Neuronal stem cell (in vitro differentiated cells): ENCODE measurements around the gene B3GAT1.

Experiments
- DNase-seq: peaks from one replicate; pipeline ENCODE4 v3.0.0-alpha.2; 2013; ENCODE audit warnings: low spot score
- H2AFZ ChIP-seq: one replicate; pipeline ENCODE4 v1.6.1; 2013; ENCODE audit warnings: mild to moderate bottlenecking, low read length, inconsistent platforms
- H2AK5ac ChIP-seq: 2 replicates; pipeline ENCODE4 v1.6.1; 2013; ENCODE audit warnings: low read depth, mild to moderate bottlenecking, inconsistent platforms, low read length, moderate library complexity, mixed read lengths
- H2BK120ac ChIP-seq: 2 replicates; pipeline ENCODE4 v1.6.1; 2013; ENCODE audit warnings: low read depth, mild to moderate bottlenecking, inconsistent platforms, low read length, moderate library complexity, mixed read lengths
- H2BK12ac ChIP-seq: one replicate; pipeline ENCODE4 v1.6.1; 2013; ENCODE audit warnings: low read length, inconsistent platforms
- H2BK15ac ChIP-seq: 2 replicates; pipeline ENCODE4 v1.6.1; 2013; ENCODE audit warnings: mild to moderate bottlenecking, low read length, inconsistent platforms, mixed read lengths
- H2BK5ac ChIP-seq: one replicate; pipeline ENCODE4 v1.6.1; 2013; ENCODE audit warnings: inconsistent platforms, mild to moderate bottlenecking, low read length, moderate library complexity
- H3K14ac ChIP-seq: one replicate; pipeline ENCODE4 v1.6.1; 2013; ENCODE audit warnings: low read length, inconsistent platforms
- H3K18ac ChIP-seq: 2 replicates; pipeline ENCODE4 v1.6.1; 2013; ENCODE audit warnings: low read length, inconsistent platforms
- H3K23ac ChIP-seq: 2 replicates; pipeline ENCODE4 v1.6.1; 2013; ENCODE audit warnings: low read depth, mild to moderate bottlenecking, mixed read lengths, low read length, inconsistent platforms; ENCODE audit not compliant: poor library complexity
- H3K27ac ChIP-seq: replicated peaks from 3 replicates; pipeline ENCODE4 v1.5.1; 2013; ENCODE audit warnings: low read length, inconsistent platforms
- H3K27me3 ChIP-seq, 3 experiments: 2 replicates each; pipeline ENCODE4 v1.6.1; 2013; ENCODE audit warnings: low read length in 3 of 3, mild to moderate bottlenecking in 2 of 3, inconsistent platforms in 1 of 3, low read depth in 1 of 3, mixed read lengths in 1 of 3, moderate library complexity in 1 of 3; ENCODE audit not compliant: control insufficient read depth in 3 of 3, insufficient read depth in 3 of 3
- H3K36me3 ChIP-seq, 2 donors: replicated peaks in 1 of 2; 2 replicates each; pipeline ENCODE4 v1.6.1; 2013; ENCODE audit warnings: low read length in 2 of 2; ENCODE audit not compliant: control insufficient read depth in 2 of 2, insufficient read depth in 2 of 2
- H3K4ac ChIP-seq: 2 replicates; pipeline ENCODE4 v1.6.1; 2013; ENCODE audit warnings: inconsistent platforms, mild to moderate bottlenecking, low read length, moderate library complexity
- H3K4me1 ChIP-seq, 2 donors: 1 replicate in 1 of 2; 2 replicates in 1 of 2; pipeline ENCODE4 v1.6.1; 2013; ENCODE audit warnings: low read length in 2 of 2, low read depth in 1 of 2; ENCODE audit not compliant: control insufficient read depth in 2 of 2, insufficient read depth in 1 of 2
- H3K4me2 ChIP-seq: one replicate; pipeline ENCODE4 v1.6.1; 2013; ENCODE audit warnings: mild to moderate bottlenecking, low read length, inconsistent platforms; ENCODE audit not compliant: insufficient read depth, poor library complexity, severe bottlenecking
- H3K4me3 ChIP-seq, 2 donors: 2 replicates each; pipeline ENCODE4 v1.5.1; 2013; ENCODE audit warnings: low read length in 2 of 2, mild to moderate bottlenecking in 2 of 2, inconsistent platforms in 1 of 2, moderate library complexity in 1 of 2
- H3K79me1 ChIP-seq: one replicate; pipeline ENCODE4 v1.6.1; 2013; ENCODE audit warnings: low read depth, mild to moderate bottlenecking, inconsistent platforms, low read length, moderate library complexity
- H3K9ac ChIP-seq: one replicate; pipeline ENCODE4 v1.6.1; 2013; ENCODE audit warnings: mild to moderate bottlenecking, low read depth, low read length, inconsistent platforms; ENCODE audit not compliant: poor library complexity
- H3K9me3 ChIP-seq, 2 donors: replicated peaks in 1 of 2; 2 replicates each; pipeline versions ENCODE3 to v1.6.1; 2013; ENCODE audit warnings: low read length in 2 of 2, mild to moderate bottlenecking in 2 of 2, inconsistent platforms in 1 of 2, low read depth in 1 of 2, mixed read lengths in 1 of 2, moderate library complexity in 1 of 2; ENCODE audit not compliant: control insufficient read depth in 2 of 2, insufficient read depth in 1 of 2
- H4K8ac ChIP-seq: one replicate; pipeline ENCODE4 v1.6.1; 2013; ENCODE audit warnings: low read depth, mild to moderate bottlenecking, inconsistent platforms, low read length, moderate library complexity
- H4K91ac ChIP-seq: one replicate; pipeline ENCODE4 v1.6.1; 2013; ENCODE audit warnings: low read length, low read depth, mild to moderate bottlenecking, inconsistent platforms; ENCODE audit not compliant: poor library complexity
- WGBS, 2 donors: extraction: QIAGEN DNeasy Blood & Tissue Kit; methylation state at CpG; one replicate each; pipeline ENCODE4 v1.1.7; 2013; ENCODE audit warnings: missing lambda C conversion rate in 2 of 2, mixed read lengths in 1 of 2; ENCODE audit not compliant: insufficient read length in 2 of 2, insufficient replicate concordance in 1 of 2; ENCODE audit errors: extremely low coverage in 2 of 2; 5-methylcytosine and 5-hydroxymethylcytosine counted together

Gene B3GAT1

GRCh38 chr11:134369656-134370525, 42.2 kb downstream of the B3GAT1 start:
- Histone ChIP-seq H4K8ac (no peak overlapping the region), H3K4me1 (no peaks in the 10 kb centered on the region), H3K9ac (no peak overlapping the region), H3K23ac (peak overlapping the region; percentile 35), H3K4me3 (no peak overlapping the region), H2AK5ac (no peak overlapping the region), H2BK120ac (no peak overlapping the region), H2BK12ac (no peak overlapping the region), H2BK15ac (no peak overlapping the region), H2AFZ (no peak overlapping the region), H3K36me3 (peaks cover 0 to 5% of the 10 kb centered on the region in 2 donors), H2BK5ac (no peak overlapping the region), H4K91ac (no peak overlapping the region), H3K27me3 (no peaks in the 10 kb centered on the region), H3K27ac (no peak overlapping the region), H3K9me3 (no peaks in the 10 kb centered on the region), H3K79me1 (no peaks in the 10 kb centered on the region), H3K14ac (peak overlapping the region; percentile 61), H3K4me2 (no peak overlapping the region), H3K18ac (peak overlapping the region; percentile 19), H3K4ac (no peak overlapping the region)
- DNase-seq, result no peak
- no CpG with 5 or more reads among the region's 30 CpGs for WGBS, 2 donors

GRCh38 chr11:134367781-134368180, 44.3 kb downstream of the B3GAT1 start:
- H2BK120ac ChIP-seq, result no peak overlapping the region
- no peak overlapping the region for H2AFZ ChIP-seq
- no peak overlapping the region for H4K8ac ChIP-seq
- H3K79me1 ChIP-seq, result no peaks in the 10 kb centered on the region
- H3K4ac ChIP-seq, result no peak overlapping the region
- H4K91ac ChIP-seq, result no peak overlapping the region
- H2BK15ac ChIP-seq, result no peak overlapping the region
- H3K4me1 ChIP-seq, result no peaks in the 10 kb centered on the region
- H2AK5ac ChIP-seq, result no peak overlapping the region
- H3K18ac ChIP-seq, result no peak overlapping the region
- H3K4me3 ChIP-seq, result no peak overlapping the region
- H3K9me3 ChIP-seq, result no peaks in the 10 kb centered on the region
- no CpG with 5 or more reads among the region's 18 CpGs for WGBS, 2 donors
- H3K4me2 ChIP-seq, result no peak overlapping the region
- H3K27me3 ChIP-seq, result no peaks in the 10 kb centered on the region
- no peak overlapping the region for H3K23ac ChIP-seq
- no peak overlapping the region for H2BK5ac ChIP-seq
- H3K14ac ChIP-seq, result no peak overlapping the region
- no peak overlapping the region for H3K9ac ChIP-seq
- DNase-seq, result no peak
- peaks cover 0 to 5% of the 10 kb centered on the region in 2 donors for H3K36me3 ChIP-seq
- no peak overlapping the region for H3K27ac ChIP-seq
- no peak overlapping the region for H2BK12ac ChIP-seq

DNA sequence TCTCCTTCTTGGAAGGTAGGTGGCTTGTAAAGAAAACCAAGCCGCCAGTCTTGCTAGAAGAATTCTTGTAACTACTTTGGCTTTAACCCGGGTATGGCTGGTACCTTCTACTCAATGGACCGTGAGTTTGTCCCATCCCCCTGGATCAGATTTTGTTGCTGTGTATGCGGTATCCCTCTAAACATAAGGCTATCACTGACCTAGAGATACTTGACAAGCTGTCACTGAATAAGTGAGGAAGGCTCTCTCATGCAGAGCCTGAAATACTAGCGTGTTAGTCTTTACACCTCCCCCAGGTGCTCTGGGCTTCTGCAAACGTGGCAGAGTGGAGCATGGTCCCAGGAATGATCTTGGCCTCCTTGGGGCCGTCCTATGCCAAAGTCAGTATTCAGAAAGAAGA, 45.8 kb downstream of the B3GAT1 start:
- Histone ChIP-seq H2BK5ac (no peak overlapping the region), H2AK5ac (no peak overlapping the region), H3K18ac (no peak overlapping the region), H3K9ac (no peak overlapping the region), H3K4me2 (no peak overlapping the region), H2BK15ac (no peak overlapping the region), H3K79me1 (no peaks in the 10 kb centered on the region), H2BK120ac (no peak overlapping the region), H4K8ac (no peak overlapping the region), H2AFZ (no peak overlapping the region), H3K9me3 (no peaks in the 10 kb centered on the region), H3K4me3 (no peak overlapping the region), H3K23ac (no peak overlapping the region), H4K91ac (no peak overlapping the region), H3K4ac (no peak overlapping the region), H3K27ac (no peak overlapping the region), H2BK12ac (no peak overlapping the region), H3K14ac (no peak overlapping the region), H3K27me3 (no peaks in the 10 kb centered on the region), H3K36me3 (peaks cover 0 to 5% of the 10 kb centered on the region in 2 donors), H3K4me1 (no peaks in the 10 kb centered on the region)
- DNase-seq, result no peak
- WGBS, 2 donors, result no CpG with 5 or more reads among the region's 7 CpGs

- H3K79me1 ChIP-seq, result no peaks in the 10 kb centered on the region
- peak overlapping the region; percentile 61 for H3K9ac ChIP-seq
- no peak overlapping the region for H4K8ac ChIP-seq
- no peaks in the 10 kb centered on the region for H3K9me3 ChIP-seq
- no peak overlapping the region for H3K27ac ChIP-seq
- no peak overlapping the region for H2BK15ac ChIP-seq
- no peak overlapping the region for H3K4ac ChIP-seq
- H4K91ac ChIP-seq, result no peak overlapping the region
- H3K14ac ChIP-seq, result peak overlapping the region; percentile 65
- no peak overlapping the region for H3K4me3 ChIP-seq
- no peak overlapping the region for H2BK5ac ChIP-seq
- no peak for DNase-seq
- no peaks in the 10 kb centered on the region for H3K4me1 ChIP-seq
- H3K27me3 ChIP-seq, result no peaks in the 10 kb centered on the region
- H3K36me3 ChIP-seq, result peaks cover 0 to 3% of the 10 kb centered on the region in 2 donors
- no peak overlapping the region for H2BK120ac ChIP-seq
- H3K4me2 ChIP-seq, result no peak overlapping the region
- H2AFZ ChIP-seq, result no peak overlapping the region
- H2AK5ac ChIP-seq, result no peak overlapping the region
- H3K18ac ChIP-seq, result no peak overlapping the region
- H2BK12ac ChIP-seq, result no peak overlapping the region
- no CpG with 5 or more reads among the region's 22 CpGs for WGBS, 2 donors
- H3K23ac ChIP-seq, result peak overlapping the region; percentile 40
Measured at GRCh38 chr11:134365011-134365925, 46.8 kb downstream of the B3GAT1 start.
